ENCODE results near the gene H1-8.

GRCh38 chr3:129586746-129587430, 43.9 kb downstream of the H1-8 start:
- TF ChIP-seq CTCF (conservative IDR thresholded peaks at IDR 0.05; ENCODE audit: low read depth, low read length), result no peak
- no peak for TF ChIP-seq EZH2phosphoT487 (IDR thresholded peaks at IDR 0.05; ENCODE audit: borderline replicate concordance, low read length)

Data from PC-3 (cell line).